ENCODE measurements around the gene ALPP.
"Not testable (repeated sequence)": the region's sequence is repeated elsewhere in the genome, so short reads cannot be mapped to it uniquely, and the experiment has no call there.

ALPP gene

DNA sequence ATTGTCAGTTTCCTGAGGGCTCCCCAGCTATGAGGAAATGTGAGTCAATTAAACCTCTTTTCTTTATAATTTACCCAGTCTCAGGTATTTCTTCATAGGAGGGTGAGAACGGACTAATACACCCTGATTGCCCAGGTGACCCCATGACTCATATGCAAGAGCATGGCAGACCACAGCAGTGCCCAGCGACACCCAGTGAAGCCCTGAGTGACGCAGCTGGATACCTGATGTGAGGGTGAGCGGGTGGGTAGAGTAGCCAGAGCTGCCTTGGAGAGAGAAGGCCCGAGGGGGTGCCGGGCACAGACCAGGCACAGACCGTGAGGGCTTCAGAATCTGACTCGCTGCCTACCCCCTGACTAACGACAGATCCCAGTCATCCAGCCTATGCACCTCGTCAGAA is 43.5 kb downstream of the ALPP start:
- Mint-ChIP-seq H3K36me3 (ENCODE audit: low read depth) (peaks cover 2% of the 10 kb centered on the region), H3K27ac (no peak overlapping the region), H3K9me3 (peaks cover 5% of the 10 kb centered on the region), H3K4me1 (ENCODE audit: low read depth) (peaks cover 1% of the 10 kb centered on the region), H3K4me3 (peak overlapping the region; percentile 1), H3K27me3 (ENCODE audit: low read depth) (peaks cover 72% of the 10 kb centered on the region)

DNA sequence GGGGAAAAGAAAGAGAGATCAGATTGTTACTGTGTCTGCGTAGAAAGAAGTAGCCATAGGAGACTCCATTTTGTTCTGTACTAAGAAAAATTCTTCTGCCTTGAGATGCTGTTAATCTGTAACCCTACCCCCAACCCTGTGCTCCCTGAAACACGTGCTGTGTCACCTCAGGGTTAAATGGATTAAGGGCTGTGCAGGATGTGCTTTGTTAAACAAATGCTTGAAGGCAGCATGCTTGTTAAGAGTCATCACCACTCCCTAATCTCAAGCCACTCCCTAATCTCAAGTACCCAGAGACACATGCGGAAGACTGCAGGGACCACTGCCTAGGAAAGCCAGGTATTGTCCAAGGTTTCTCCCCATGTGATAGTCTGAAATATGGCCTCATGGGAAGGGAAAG is 44.4 kb downstream of the ALPP start:
- not testable (repeated sequence) for H3K36me3 Mint-ChIP-seq (ENCODE audit: low read depth); H3K27ac Mint-ChIP-seq; H3K4me3 Mint-ChIP-seq; H3K4me1 Mint-ChIP-seq (ENCODE audit: low read depth); H3K9me3 Mint-ChIP-seq
- peaks cover 67% of the 10 kb centered on the region for H3K27me3 Mint-ChIP-seq (ENCODE audit: low read depth)

DNA sequence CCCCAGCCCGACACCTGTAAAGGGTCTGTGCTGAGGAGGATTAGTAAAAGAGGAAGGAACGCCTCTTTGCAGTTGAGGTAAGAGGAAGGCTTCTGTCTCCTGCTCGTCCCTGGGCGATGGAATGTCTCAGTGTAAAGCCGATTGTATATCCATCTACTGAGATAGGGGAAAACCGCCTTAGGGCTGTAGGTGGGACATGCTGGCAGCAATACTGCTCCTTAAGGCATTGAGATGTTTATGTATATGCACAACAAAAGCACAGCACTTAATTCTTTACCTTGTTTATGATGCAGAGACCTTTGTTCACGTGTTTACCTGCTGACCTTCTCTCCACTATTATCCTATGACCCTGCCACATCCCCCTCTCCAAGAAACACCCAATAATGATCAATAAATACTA is 44.9 kb downstream of the ALPP start:
- H3K4me3 Mint-ChIP-seq; H3K27ac Mint-ChIP-seq; H3K9me3 Mint-ChIP-seq; H3K4me1 Mint-ChIP-seq (ENCODE audit: low read depth); H3K36me3 Mint-ChIP-seq (ENCODE audit: low read depth): not testable (repeated sequence)
- H3K27me3 Mint-ChIP-seq (ENCODE audit: low read depth) = peaks cover 63% of the 10 kb centered on the region

DNA sequence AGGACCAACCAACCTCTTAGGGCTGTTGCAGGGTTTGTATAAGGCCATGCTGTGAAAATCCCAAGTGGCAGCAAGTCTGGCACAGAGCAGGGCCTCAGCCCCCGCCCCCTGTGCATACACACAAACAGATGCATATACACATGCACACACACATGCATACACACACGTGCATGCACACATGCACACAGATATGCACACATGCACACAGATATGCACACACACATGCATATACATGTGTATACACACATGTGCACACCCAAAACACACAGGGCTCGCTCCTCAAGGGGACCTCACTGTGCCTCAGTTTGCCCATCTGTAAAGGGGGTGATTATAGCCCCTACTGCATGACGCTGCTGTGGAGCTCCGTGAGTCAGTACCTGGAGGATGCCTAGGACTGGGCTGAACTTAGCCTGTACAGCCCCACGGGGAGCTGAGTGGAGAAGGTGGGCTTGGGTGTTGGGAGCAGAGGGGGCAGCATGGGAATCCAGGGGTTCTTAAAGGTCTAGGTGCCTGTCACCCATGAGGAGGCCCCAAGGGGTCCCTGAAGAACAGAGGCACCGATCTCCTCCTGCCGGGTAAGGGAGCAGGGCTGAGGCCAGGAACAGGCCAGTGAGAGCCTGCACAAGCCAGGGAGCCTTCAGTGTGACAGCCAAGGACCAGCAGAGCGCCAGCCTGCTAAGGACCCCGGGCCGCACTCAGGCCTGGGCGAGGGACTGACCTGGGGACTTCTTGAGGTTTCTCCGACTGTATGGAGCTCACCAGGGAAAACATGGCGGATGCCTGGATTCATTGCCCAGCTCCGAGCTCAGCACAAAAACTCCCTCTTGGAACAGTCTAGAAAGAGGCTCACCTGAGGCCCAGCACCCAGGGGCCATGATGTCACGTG is 53.4 kb downstream of the ALPP start:
- no peaks in the 10 kb centered on the region for H3K9me3 Mint-ChIP-seq
- no peaks in the 10 kb centered on the region for H3K4me1 Mint-ChIP-seq (ENCODE audit: low read depth)
- no peak overlapping the region for H3K4me3 Mint-ChIP-seq
- no peak overlapping the region for H3K27ac Mint-ChIP-seq
- no peaks in the 10 kb centered on the region for H3K36me3 Mint-ChIP-seq (ENCODE audit: low read depth)
- H3K27me3 Mint-ChIP-seq (ENCODE audit: low read depth) = peaks cover 4% of the 10 kb centered on the region

Measured in T-helper 1 cell treated with Interleukin-12 subunit alpha and Interleukin-12 subunit beta and Interleukin-4 antibody, amounts not matched to agents 30 μg/mL and 1 μg/mL, for 36 hours (primary cell).